Mononuclear cell (primary cell): ENCODE data around the gene RHOB. TPM values are rescaled to one million over a fixed set of nuclear protein-coding genes. Genes with fewer than 3 reads are reported as not detected.

Source experiments
- H3K27me3 ChIP-seq: 2 replicates; pipeline ENCODE4 v1.6.0; 2011; ENCODE audit warnings: low read length, control low read depth; ENCODE audit not compliant: insufficient read depth
- H3K4me1 ChIP-seq: 2 replicates; pipeline ENCODE4 v1.5.1; 2011; ENCODE audit warnings: mild to moderate bottlenecking, low read length, control low read depth; ENCODE audit not compliant: insufficient read depth
- H3K4me3 ChIP-seq: 2 replicates; pipeline ENCODE4 v1.5.1; 2011; ENCODE audit warnings: mild to moderate bottlenecking, low read length, moderate library complexity
- H3K9me3 ChIP-seq: 2 replicates; pipeline ENCODE4 v1.5.1; 2011; ENCODE audit warnings: low read depth, mild to moderate bottlenecking, control low read depth, low read length
- total RNA-seq: library from RNA; depleted of rRNA; stranded (reverse); fragments of >200 nt; gene quantifications from one replicate; pipeline ENCODE4 v1.2.3, GENCODE V29; 2012

The RHOB gene
- 165 TPM for total RNA-seq

GRCh38 chr2:20446917-20447436 is at the start of gene RHOB:
TSS of gene RHOB (plus strand) at chr2:20447074. CDS start at chr2:20447466, 392 bp downstream.
- Histone ChIP-seq H3K9me3 (no peaks in the 10 kb centered on the region), H3K27me3 (peaks cover 16% of the 10 kb centered on the region), H3K4me1 (peaks cover 24% of the 10 kb centered on the region), H3K4me3 (peak within 1 kb of the TSS; percentile 67)

GRCh38 chr2:20397811-20398447 is 48.9 kb upstream of the RHOB start:
- H3K4me3 ChIP-seq: no peak overlapping the region
- no peaks in the 10 kb centered on the region for H3K9me3 ChIP-seq
- H3K27me3 ChIP-seq: no peaks in the 10 kb centered on the region
- H3K4me1 ChIP-seq: no peaks in the 10 kb centered on the region

GRCh38 chr2:20398956-20399567 is 47.8 kb upstream of the RHOB start:
- no peak overlapping the region for H3K4me3 ChIP-seq
- no peaks in the 10 kb centered on the region for H3K27me3 ChIP-seq
- no peaks in the 10 kb centered on the region for H3K4me1 ChIP-seq
- no peaks in the 10 kb centered on the region for H3K9me3 ChIP-seq

GRCh38 chr2:20400306-20400705 is 46.6 kb upstream of the RHOB start:
- Histone ChIP-seq H3K4me3 (no peak overlapping the region), H3K4me1 (no peaks in the 10 kb centered on the region), H3K27me3 (no peaks in the 10 kb centered on the region), H3K9me3 (no peaks in the 10 kb centered on the region)

GRCh38 chr2:20400787-20401488 is 45.9 kb upstream of the RHOB start:
- no peak overlapping the region for H3K4me3 ChIP-seq
- no peaks in the 10 kb centered on the region for H3K9me3 ChIP-seq
- no peaks in the 10 kb centered on the region for H3K4me1 ChIP-seq
- H3K27me3 ChIP-seq: no peaks in the 10 kb centered on the region

GRCh38 chr2:20401489-20401835 is 45.4 kb upstream of the RHOB start:
- Histone ChIP-seq H3K4me3 (no peak overlapping the region), H3K4me1 (no peaks in the 10 kb centered on the region), H3K27me3 (no peaks in the 10 kb centered on the region), H3K9me3 (no peaks in the 10 kb centered on the region)

- H3K4me1 ChIP-seq: no peaks in the 10 kb centered on the region
- no peaks in the 10 kb centered on the region for H3K27me3 ChIP-seq
- no peak overlapping the region for H3K4me3 ChIP-seq
Measured at GRCh38 chr2:20403774-20404312, 43.0 kb upstream of the RHOB start.

GRCh38 chr2:20404950-20405349 is 41.9 kb upstream of the RHOB start:
- Histone ChIP-seq H3K9me3 (peaks cover 17% of the 10 kb centered on the region), H3K27me3 (no peaks in the 10 kb centered on the region), H3K4me1 (no peaks in the 10 kb centered on the region), H3K4me3 (no peak overlapping the region)

More at GRCh38 chr2:20403774-20404312, 43.0 kb upstream of the RHOB start:
- H3K9me3 ChIP-seq: peaks cover 6% of the 10 kb centered on the region

- Histone ChIP-seq H3K9me3 (peaks cover 19% of the 10 kb centered on the region), H3K4me3 (no peak overlapping the region), H3K27me3 (no peaks in the 10 kb centered on the region), H3K4me1 (peaks cover 3% of the 10 kb centered on the region)
Measured at GRCh38 chr2:20409039-20409438, 37.8 kb upstream of the RHOB start.

- H3K27me3 ChIP-seq: no peaks in the 10 kb centered on the region
- H3K4me3 ChIP-seq: no peak overlapping the region
- peaks cover 19% of the 10 kb centered on the region for H3K9me3 ChIP-seq
- peaks cover 3% of the 10 kb centered on the region for H3K4me1 ChIP-seq
Measured at GRCh38 chr2:20410556-20411277, 36.2 kb upstream of the RHOB start.

GRCh38 chr2:20411361-20411894 is 35.4 kb upstream of the RHOB start:
- H3K4me3 ChIP-seq: no peak overlapping the region
- H3K4me1 ChIP-seq: peaks cover 9% of the 10 kb centered on the region
- H3K27me3 ChIP-seq: no peaks in the 10 kb centered on the region
- H3K9me3 ChIP-seq: peaks cover 19% of the 10 kb centered on the region

- Histone ChIP-seq H3K4me3 (no peak overlapping the region), H3K9me3 (peaks cover 4% of the 10 kb centered on the region), H3K4me1 (peaks cover 22% of the 10 kb centered on the region), H3K27me3 (no peaks in the 10 kb centered on the region)
Measured at GRCh38 chr2:20414806-20415205, 32.1 kb upstream of the RHOB start.

GRCh38 chr2:20415511-20415918 is 31.4 kb upstream of the RHOB start:
- peaks cover 22% of the 10 kb centered on the region for H3K4me1 ChIP-seq
- no peaks in the 10 kb centered on the region for H3K27me3 ChIP-seq
- no peak overlapping the region for H3K4me3 ChIP-seq
- no peaks in the 10 kb centered on the region for H3K9me3 ChIP-seq

GRCh38 chr2:20416723-20417122 is 30.2 kb upstream of the RHOB start:
- H3K27me3 ChIP-seq: no peaks in the 10 kb centered on the region
- no peaks in the 10 kb centered on the region for H3K9me3 ChIP-seq
- peaks cover 18% of the 10 kb centered on the region for H3K4me1 ChIP-seq
- no peak overlapping the region for H3K4me3 ChIP-seq
